ENCODE results near the gene SLC39A10. TPM values are rescaled to one million over a fixed set of nuclear protein-coding genes. Genes with fewer than 3 reads are reported as not detected.

Gene SLC39A10
- total and polyA plus RNA-seq, 2 donors (not counting 3 experiments of a cell fraction or from before 2014, with no cell fraction given) = 11.4 to 39.9 TPM

DNA sequence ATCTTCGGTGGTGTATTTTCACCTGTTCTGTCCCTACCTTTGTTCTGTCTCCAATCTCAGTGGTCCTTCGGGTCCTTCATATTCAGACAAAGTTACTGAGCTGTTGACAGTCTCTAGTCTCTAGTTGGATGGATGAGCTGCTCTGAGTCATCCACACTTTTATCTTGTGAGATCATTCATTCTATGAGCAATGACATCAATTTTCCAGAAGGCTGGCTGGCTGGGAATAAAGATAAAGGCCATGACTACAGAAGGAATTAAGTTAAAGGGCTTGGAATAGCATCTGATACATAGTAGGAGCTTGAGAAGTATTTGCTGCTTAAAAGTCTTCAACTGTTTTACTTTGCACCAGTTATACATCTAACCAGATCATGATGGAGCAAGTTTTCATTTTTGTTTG is 43.1 kb upstream of the SLC39A10 start:
- POLR2A ChIA-PET = no interaction called here

More for the DNA sequence above, 43.1 kb upstream of the SLC39A10 start:
- H3K79me2 ChIP-seq (ENCODE audit: control insufficient read depth, insufficient read depth, low read length) = no peaks in the 10 kb centered on the region
- intact Hi-C loops (cut with micrococcal nuclease) (no loop called here), dilution Hi-C loops (cut with MboI; ENCODE audit: extremely low pct_ligation_motif_present, low sequenced_read_pairs) (no loop called here)
- CTCF ChIA-PET = interaction anchor here (1.6 kb wide), 1 partner anchor 46 kb away, joined by 4 read pairs; no protein-coding TSS in a partner anchor
- TF ChIP-seq GATA2 (IDR thresholded peaks at IDR 0.05; ENCODE audit: insufficient read depth, insufficient read length, low read depth, low read length) (peak; percentile 70), POLR2A (IDR thresholded peaks at IDR 0.05; ENCODE audit: low read depth, low read length) (no peak), POLR2AphosphoS5 (IDR thresholded peaks at IDR 0.05; ENCODE audit: insufficient read depth, low read depth, low read length) (no peak), MYC (IDR thresholded peaks at IDR 0.05; ENCODE audit: low read depth, low read length) (no peak), EZH2 (IDR thresholded peaks at IDR 0.05; ENCODE audit: borderline replicate concordance, low read depth, low read length, severe bottlenecking) (no peak), JUN (IDR thresholded peaks at IDR 0.05; ENCODE audit: borderline replicate concordance, insufficient read depth, insufficient read length, low read depth) (peak; percentile 70), FOS (IDR thresholded peaks at IDR 0.05; ENCODE audit: borderline replicate concordance, insufficient read depth, low read length) (peak; percentile 62)
- TF ChIP-seq, protein P1, sequence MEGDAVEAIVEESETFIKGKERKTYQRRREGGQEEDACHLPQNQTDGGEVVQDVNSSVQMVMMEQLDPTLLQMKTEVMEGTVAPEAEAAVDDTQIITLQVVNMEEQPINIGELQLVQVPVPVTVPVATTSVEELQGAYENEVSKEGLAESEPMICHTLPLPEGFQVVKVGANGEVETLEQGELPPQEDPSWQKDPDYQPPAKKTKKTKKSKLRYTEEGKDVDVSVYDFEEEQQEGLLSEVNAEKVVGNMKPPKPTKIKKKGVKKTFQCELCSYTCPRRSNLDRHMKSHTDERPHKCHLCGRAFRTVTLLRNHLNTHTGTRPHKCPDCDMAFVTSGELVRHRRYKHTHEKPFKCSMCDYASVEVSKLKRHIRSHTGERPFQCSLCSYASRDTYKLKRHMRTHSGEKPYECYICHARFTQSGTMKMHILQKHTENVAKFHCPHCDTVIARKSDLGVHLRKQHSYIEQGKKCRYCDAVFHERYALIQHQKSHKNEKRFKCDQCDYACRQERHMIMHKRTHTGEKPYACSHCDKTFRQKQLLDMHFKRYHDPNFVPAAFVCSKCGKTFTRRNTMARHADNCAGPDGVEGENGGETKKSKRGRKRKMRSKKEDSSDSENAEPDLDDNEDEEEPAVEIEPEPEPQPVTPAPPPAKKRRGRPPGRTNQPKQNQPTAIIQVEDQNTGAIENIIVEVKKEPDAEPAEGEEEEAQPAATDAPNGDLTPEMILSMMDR (IDR thresholded peaks at IDR 0.05; ENCODE audit: extremely low read depth in 1 of 2, insufficient read depth in 1 of 2, low read depth in 1 of 2, low read length in 2 of 2) = no peak
- TF ChIP-seq, protein P2, sequence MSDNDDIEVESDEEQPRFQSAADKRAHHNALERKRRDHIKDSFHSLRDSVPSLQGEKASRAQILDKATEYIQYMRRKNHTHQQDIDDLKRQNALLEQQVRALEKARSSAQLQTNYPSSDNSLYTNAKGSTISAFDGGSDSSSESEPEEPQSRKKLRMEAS (IDR thresholded peaks at IDR 0.05; ENCODE audit: insufficient read depth, insufficient read length) = no peak
- no peaks in the 10 kb centered on the region for H3K9me1 ChIP-seq (replicated peaks; ENCODE audit: control insufficient read depth, extremely low read depth, insufficient read depth, low read length)
- H3K36me3 ChIP-seq (ENCODE audit: control insufficient read depth in 2 of 2, extremely low read depth in 1 of 2, insufficient read depth in 2 of 2, low read length in 2 of 2) = no peaks in the 10 kb centered on the region
- H3K4me1 ChIP-seq (ENCODE audit: control insufficient read depth, extremely low read depth, insufficient read depth, low read length) = peaks cover 4% of the 10 kb centered on the region
- no peak overlapping the region for H3K4me3 ChIP-seq (replicated peaks in 1 of 3; ENCODE audit: insufficient read depth in 1 of 3, low read depth in 1 of 3, low read length in 3 of 3)
- H3K27me3 ChIP-seq (ENCODE audit: control insufficient read depth in 2 of 2, insufficient read depth in 2 of 2, low read length in 2 of 2) = no peaks in the 10 kb centered on the region
- no peak overlapping the region for H2AFZ ChIP-seq (ENCODE audit: low read depth, low read length)
- DNase-seq (ENCODE audit: low read depth, low spot score) (peak; percentile 73), FAIRE-seq (peak; percentile 62)
- no peak overlapping the region for H3K9ac ChIP-seq (replicated peaks; ENCODE audit: extremely low read depth, insufficient read depth, low read length)
- H3K9me3 ChIP-seq (replicated peaks; ENCODE audit: control insufficient read depth, insufficient read depth, low read length) = no peaks in the 10 kb centered on the region
- no peak overlapping the region for H3K4me2 ChIP-seq (ENCODE audit: insufficient read depth, low read length)
- no TSS peak for BruUV-seq (replicated peaks)
- no peak overlapping the region for H3K27ac ChIP-seq (ENCODE audit: insufficient read depth, low read depth, low read length)
- no peaks in the 10 kb centered on the region for H4K20me1 ChIP-seq (replicated peaks; ENCODE audit: control insufficient read depth, extremely low read depth, insufficient read depth, low read length)
